Neural cell (in vitro differentiated cells): Measurements from ENCODE around the gene SDK1. TPM values are rescaled to one million over a fixed set of nuclear protein-coding genes. Genes with fewer than 3 reads are reported as not detected.

Experiments used
- H2AFZ ChIP-seq: fragments of 200-600, 300-800 bp; sonication (generic), shearing (Covaris generic); 2 replicates; pipeline ENCODE4 v1.6.0; 2014; ENCODE audit warnings: low read depth, mild to moderate bottlenecking, antibody characterized with exemption, low read length, moderate library complexity
- H3F3A ChIP-seq: fragments of 200-600 bp; shearing (Covaris generic); 2 replicates; pipeline ENCODE4 v1.6.1; 2016; ENCODE audit warnings: mild to moderate bottlenecking, moderate library complexity, mixed read lengths, antibody characterized with exemption, low read length; ENCODE audit not compliant: insufficient read depth, poor library complexity, severe bottlenecking
- H3K27ac ChIP-seq: fragments of 200-600, 300-800 bp; sonication (generic), shearing (Covaris generic); 2 replicates; pipeline ENCODE4 v1.5.1; 2014; ENCODE audit warnings: mild to moderate bottlenecking, low read length, moderate library complexity
- H3K27me3 ChIP-seq: fragments of 300-800, 200-600 bp; sonication (generic), shearing (Covaris generic); 2 replicates; pipeline ENCODE4 v1.6.0; 2014; ENCODE audit warnings: mild to moderate bottlenecking, low read depth, low read length, moderate library complexity; ENCODE audit not compliant: insufficient read depth
- H3K36me3 ChIP-seq: fragments of 300-800, 200-600 bp; sonication (generic), shearing (Covaris generic); 2 replicates; pipeline ENCODE4 v1.5.1; 2014; ENCODE audit warnings: mild to moderate bottlenecking, antibody characterized with exemption, low read length, moderate library complexity; ENCODE audit not compliant: insufficient read depth
- H3K4me2 ChIP-seq: fragments of 300-800, 200-600 bp; sonication (generic), shearing (Covaris generic); 2 replicates; pipeline ENCODE4 v1.6.0; 2014; ENCODE audit warnings: mild to moderate bottlenecking, low read length
- H3K4me3 ChIP-seq: fragments of 300-800, 200-600 bp; sonication (generic), shearing (Covaris generic); 2 replicates; pipeline ENCODE4 v1.5.1; 2014; ENCODE audit warnings: mild to moderate bottlenecking, low read length, moderate library complexity
- H3K79me2 ChIP-seq: fragments of 200-600 bp; shearing (Covaris generic); replicated peaks from 2 replicates; pipeline ENCODE4 v1.6.0; 2014; ENCODE audit warnings: mild to moderate bottlenecking, low read length, moderate library complexity; ENCODE audit not compliant: insufficient read depth
- H3K9ac ChIP-seq: fragments of 300-800, 200-600 bp; sonication (generic), shearing (Covaris generic); 2 replicates; pipeline ENCODE4 v1.6.1; 2016; ENCODE audit warnings: mild to moderate bottlenecking, low read length, mixed read lengths
- H3K9me2 ChIP-seq: fragments of 200-600 bp; shearing (Covaris generic); 2 replicates; pipeline ENCODE4 v1.6.1; 2016; ENCODE audit warnings: mild to moderate bottlenecking, low read length, mixed read lengths; ENCODE audit not compliant: insufficient read depth
- H3K9me3 ChIP-seq: fragments of 200-600, 300-800 bp; sonication (generic), shearing (Covaris generic); 2 replicates; pipeline ENCODE4 v1.6.1; 2016; ENCODE audit warnings: mild to moderate bottlenecking, mixed run types, low read length, moderate library complexity, mixed read lengths
- H4K20me1 ChIP-seq: fragments of 200-600 bp; shearing (Covaris generic); 2 replicates; pipeline ENCODE4 v1.6.1; 2016; ENCODE audit warnings: mild to moderate bottlenecking, mixed run types; ENCODE audit not compliant: insufficient read depth
- CTCF ChIP-seq: fragments of 450-650 bp; IDR thresholded peaks from 2 replicates; pipeline ENCODE4 v1.5.1; 2014; ENCODE audit warnings: antibody characterized with exemption, mild to moderate bottlenecking, moderate library complexity; ENCODE audit not compliant: poor library complexity, severe bottlenecking
- EP300 ChIP-seq: fragments of 450-650 bp; conservative IDR thresholded peaks from 2 replicates; pipeline ENCODE4 v1.6.1; 2014; ENCODE audit warnings: antibody characterized with exemption, mild to moderate bottlenecking, moderate library complexity; ENCODE audit not compliant: poor library complexity, severe bottlenecking
- EZH2 ChIP-seq: fragments of 200-600, 300-800 bp; shearing (Covaris generic), sonication (generic); IDR thresholded peaks from 2 replicates; pipeline ENCODE4 v1.6.1; 2014; ENCODE audit warnings: antibody characterized with exemption, low read length, borderline replicate concordance, mild to moderate bottlenecking; ENCODE audit not compliant: insufficient read depth, poor library complexity, severe bottlenecking
- MXI1 ChIP-seq: fragments of 450-650 bp; conservative IDR thresholded peaks from 2 replicates; pipeline ENCODE4 v1.6.1; 2014; ENCODE audit warnings: antibody characterized with exemption, mild to moderate bottlenecking; ENCODE audit not compliant: poor library complexity, severe bottlenecking
- POLR2AphosphoS5 ChIP-seq: IDR thresholded peaks from 2 replicates; pipeline ENCODE4 v1.6.1; 2012
- RAD21 ChIP-seq: fragments of 450-650 bp; conservative IDR thresholded peaks from 2 replicates; pipeline ENCODE4 v1.6.1; 2014; ENCODE audit warnings: antibody characterized with exemption, mild to moderate bottlenecking, moderate library complexity
- REST ChIP-seq: IDR thresholded peaks from 2 replicates; pipeline ENCODE4 v1.6.1; 2012; ENCODE audit warnings: borderline replicate concordance
- SMC3 ChIP-seq: fragments of 450-650 bp; conservative IDR thresholded peaks from 2 replicates; pipeline ENCODE4 v1.6.1; 2014; ENCODE audit warnings: antibody characterized with exemption, mild to moderate bottlenecking, moderate library complexity; ENCODE audit not compliant: poor library complexity
- TAF1 ChIP-seq: IDR thresholded peaks from 2 replicates; pipeline ENCODE4 v1.6.1; 2012; ENCODE audit warnings: low read depth
- polyA plus RNA-seq: library from polyadenylated mRNA; depleted of rRNA; stranded (reverse); fragments of >200 nt; gene quantifications from 2 replicates; pipeline ENCODE4 v1.2.3, GENCODE V29; 2014

SDK1 gene
- polyA plus RNA-seq, 1 donor from 2014 or later, result 2.7 TPM

GRCh38 chr7:4074994-4075393 lies 773.9 kb downstream of the SDK1 start:
- H3F3A ChIP-seq, result no peaks in the 10 kb centered on the region
- H3K4me3 ChIP-seq, result no peak overlapping the region
- no peaks in the 10 kb centered on the region for H3K27me3 ChIP-seq
- H2AFZ ChIP-seq, result no peak overlapping the region
- no peaks in the 10 kb centered on the region for H3K9me2 ChIP-seq
- no peak overlapping the region for H3K4me2 ChIP-seq
- no peaks in the 10 kb centered on the region for H4K20me1 ChIP-seq
- H3K9me3 ChIP-seq, result no peaks in the 10 kb centered on the region
- no peak for TF ChIP-seq POLR2AphosphoS5
- TF ChIP-seq EZH2, result no peak
- TF ChIP-seq CTCF, result no peak
- no peak for TF ChIP-seq MXI1
- TF ChIP-seq TAF1, result no peak
- no peak for TF ChIP-seq RAD21
- no peak for TF ChIP-seq EP300
- no peak for TF ChIP-seq REST
- TF ChIP-seq SMC3, result no peak
- H3K36me3 ChIP-seq, result no peaks in the 10 kb centered on the region
- H3K9ac ChIP-seq, result no peak overlapping the region
- no peaks in the 10 kb centered on the region for H3K79me2 ChIP-seq
- no peak overlapping the region for H3K27ac ChIP-seq

GRCh38 chr7:4076701-4077294 lies 775.7 kb downstream of the SDK1 start:
- Histone ChIP-seq H3K27ac (no peak overlapping the region), H3K4me3 (no peak overlapping the region), H3K9me3 (no peaks in the 10 kb centered on the region), H3K4me2 (no peak overlapping the region), H3K9me2 (no peaks in the 10 kb centered on the region), H3K36me3 (no peaks in the 10 kb centered on the region), H3K79me2 (no peaks in the 10 kb centered on the region), H3K9ac (no peak overlapping the region), H4K20me1 (no peaks in the 10 kb centered on the region), H3F3A (no peaks in the 10 kb centered on the region), H2AFZ (no peak overlapping the region), H3K27me3 (no peaks in the 10 kb centered on the region)
- TF ChIP-seq EZH2 (no peak), MXI1 (no peak), EP300 (no peak), CTCF (no peak), POLR2AphosphoS5 (no peak), RAD21 (no peak), SMC3 (no peak), REST (no peak)
